Measurements from ENCODE around the gene CERK. TPM values are rescaled to one million over a fixed set of nuclear protein-coding genes. Genes with fewer than 3 reads are reported as not detected.

The CERK gene
- total and polyA plus RNA-seq, 2 of the 8 experiments (the other 6 are each of a cell fraction or from before 2014, with no cell fraction given): 26.6 to 59.0 TPM

- Histone ChIP-seq H3K27me3 (replicated peaks in 1 of 4; ENCODE audit: control insufficient read depth in 3 of 4, extremely low read depth in 1 of 4, insufficient read depth in 3 of 4, low read length in 3 of 4) (no peaks in the 10 kb centered on the region), H2BK15ac (ENCODE audit: low read length) (no peak overlapping the region), H3K4me1 (replicated peaks in 1 of 4; ENCODE audit: control insufficient read depth in 3 of 4, insufficient read depth in 4 of 4, low read length in 3 of 4) (no peaks in the 10 kb centered on the region), H3K23me2 (ENCODE audit: low read depth, low read length) (no peaks in the 10 kb centered on the region), H3K4me3 (ENCODE audit: extremely low read depth in 1 of 4, insufficient read depth in 2 of 4, low read depth in 3 of 4, low read length in 4 of 4) (no peak overlapping the region), H3K36me3 (ENCODE audit: control insufficient read depth in 2 of 4, insufficient read depth in 4 of 4, low read length in 3 of 4) (no peaks in the 10 kb centered on the region; a peak in 1 of 8 replicates), H3K4ac (replicated peaks; ENCODE audit: insufficient read length, low read depth, low read length) (no peak overlapping the region), H3K56ac (replicated peaks; ENCODE audit: insufficient read length, low read depth, low read length) (no peak overlapping the region), H2AFZ (ENCODE audit: low read length) (no peak overlapping the region), H2BK20ac (ENCODE audit: low read length) (no peak overlapping the region), H2BK12ac (ENCODE audit: low read depth, low read length) (no peak overlapping the region), H2BK5ac (ENCODE audit: low read depth, low read length) (no peak overlapping the region; the same call in 1 of the 2 replicates), H2BK120ac (replicated peaks; ENCODE audit: low read depth, low read length) (no peak overlapping the region), H4K20me1 (replicated peaks in 1 of 2; ENCODE audit: control insufficient read depth in 1 of 2, insufficient read depth in 2 of 2, low read length in 2 of 2) (peaks cover 2 to 3% of the 10 kb centered on the region in 2 experiments), H3K27ac (ENCODE audit: low read depth, low read length) (no peak overlapping the region), H4K5ac (ENCODE audit: insufficient read length, low read depth, low read length) (no peak overlapping the region), H4K8ac (ENCODE audit: extremely low read depth, insufficient read depth, low read length) (no peak overlapping the region), H3K18ac (ENCODE audit: extremely low read depth, low read length) (no peak overlapping the region), H3K14ac (ENCODE audit: insufficient read length) (no peak overlapping the region), H4K91ac (replicated peaks; ENCODE audit: insufficient read length, low read length) (no peak overlapping the region), H2AK5ac (ENCODE audit: low read depth, low read length) (no peak overlapping the region), H3K4me2 (ENCODE audit: insufficient read depth in 1 of 2, low read depth in 2 of 2, low read length in 2 of 2) (no peak overlapping the region), H3K9me3 (ENCODE audit: insufficient read depth in 2 of 2, low read depth in 1 of 2, low read length in 1 of 2) (no peaks in the 10 kb centered on the region), H3K9ac (replicated peaks in 1 of 4; ENCODE audit: extremely low read depth in 1 of 4, low read depth in 3 of 4, low read length in 3 of 4) (no peak overlapping the region), H3K79me1 (ENCODE audit: low read depth, low read length) (no peaks in the 10 kb centered on the region), H3K23ac (ENCODE audit: insufficient read length) (no peak overlapping the region), H3K79me2 (ENCODE audit: control insufficient read depth in 1 of 2, insufficient read depth in 2 of 2, low read length in 2 of 2) (no peaks in the 10 kb centered on the region)
- CTCF ChIA-PET (ENCODE audit: partially characterized antibody): no interaction called here
- WGBS, 2 experiments (ENCODE audit: extremely low coverage in 1 of 2, insufficient coverage in 1 of 2, insufficient read length in 1 of 2, insufficient replicate concordance in 2 of 2, low coverage in 1 of 2, low lambda C conversion rate in 2 of 2, missing lambda C conversion rate in 1 of 2): 93% methylated on average over 11 of the region's 11 CpGs; no CpG with 5 or more reads in 1 of the 2 experiments
- DNase-seq (ENCODE audit: low read depth in 1 of 2, low spot score in 2 of 2) (no peak), FAIRE-seq (no peak)
- POLR2A ChIA-PET (ENCODE audit: partially characterized antibody): no interaction called here
- no peak for TF ChIP-seq TEAD4 (IDR thresholded peaks at IDR 0.05; ENCODE audit: low read depth, low read length)
- no peak for TF ChIP-seq MAFK (IDR thresholded peaks at IDR 0.05; ENCODE audit: low read depth, low read length)
- no peak for TF ChIP-seq RBBP5 (IDR thresholded peaks at IDR 0.05; ENCODE audit: borderline replicate concordance, low read depth, low read length)
- TF ChIP-seq FOSL1 (IDR thresholded peaks at IDR 0.05; ENCODE audit: insufficient read depth, low read depth, low read length): no peak
- no peak for TF ChIP-seq EZH2 (IDR thresholded peaks at IDR 0.05; ENCODE audit: low read depth, low read length, severe bottlenecking)
- no peak for TF ChIP-seq BRCA1 (IDR thresholded peaks at IDR 0.05; ENCODE audit: low read depth, low read length)
- TF ChIP-seq ASH2L (IDR thresholded peaks at IDR 0.05; ENCODE audit: low read length): no peak
- TF ChIP-seq HDAC2 (IDR thresholded peaks at IDR 0.05; ENCODE audit: borderline replicate concordance in 1 of 2, low read depth in 2 of 2, low read length in 2 of 2): no peak
- TF ChIP-seq SRF (IDR thresholded peaks at IDR 0.05; ENCODE audit: low read depth, low read length): no peak
- no peak for TF ChIP-seq CTBP2 (IDR thresholded peaks at IDR 0.05; ENCODE audit: borderline replicate concordance, insufficient read depth, insufficient read length, low read length)
- TF ChIP-seq CEBPB (IDR thresholded peaks at IDR 0.05; ENCODE audit: low read depth, low read length): no peak
- TF ChIP-seq E2F6 (IDR thresholded peaks at IDR 0.05): no peak
These were observed 63.1 kb downstream of the CERK start for GRCh38 chr22:46674906-46675305.

All from H1 (cell line).